H7 (cell line): ENCODE measurements around the gene CAMK2G. TPM values are rescaled to one million over a fixed set of nuclear protein-coding genes. Genes with fewer than 3 reads are reported as not detected.
A peak's percentile ranks its signal among the peaks of the same experiment; 100 is the strongest.

Source experiments
- DNase-seq: peaks from one replicate; pipeline ENCODE4 v3.0.0; 2012
- H3K27me3 ChIP-seq: 2 replicates; pipeline ENCODE4 v1.6.0; 2011; ENCODE audit warnings: mild to moderate bottlenecking, low read length; ENCODE audit not compliant: control insufficient read depth, insufficient read depth
- H3K36me3 ChIP-seq: replicated peaks from 2 replicates; pipeline ENCODE4 v1.5.1; 2011; ENCODE audit warnings: low read length; ENCODE audit not compliant: control insufficient read depth, insufficient read depth
- H3K4me3 ChIP-seq: 2 replicates; pipeline ENCODE4 v1.5.1; 2011; ENCODE audit warnings: low read depth, mild to moderate bottlenecking, control low read depth, low read length, moderate library complexity; ENCODE audit not compliant: insufficient read depth
- total RNA-seq: library from RNA; depleted of rRNA; stranded (reverse); fragments of >200 nt; shearing (Covaris generic); gene quantifications from 2 replicates; pipeline ENCODE4 v1.2.3, GENCODE V29; 2014

The CAMK2G gene
- total RNA-seq, 1 experiment from 2014 or later: 26.6 TPM

DNA sequence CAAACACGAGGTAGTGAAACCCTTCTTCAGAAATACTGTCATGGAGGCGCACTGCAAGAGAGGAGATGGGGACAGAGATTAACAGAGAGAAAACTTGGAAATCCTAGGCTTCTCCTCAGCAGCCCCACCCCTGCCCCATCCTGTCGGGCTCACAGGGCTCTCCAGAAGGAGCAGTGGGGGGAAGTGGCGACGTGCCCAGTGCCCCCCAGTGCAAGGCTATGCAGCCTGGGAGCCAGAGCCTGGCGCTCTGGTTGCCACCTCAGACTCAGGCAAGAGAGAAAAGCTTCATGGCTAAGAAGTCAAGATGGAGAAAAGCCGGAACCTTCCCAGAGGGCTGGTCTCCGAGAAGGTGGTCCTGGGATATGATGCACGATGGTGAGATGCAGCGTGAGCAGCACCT lies 21.2 kb downstream of the CAMK2G start:
- no peak for DNase-seq
- Histone ChIP-seq H3K27me3 (no peaks in the 10 kb centered on the region), H3K4me3 (no peak overlapping the region), H3K36me3 (peaks cover 14% of the 10 kb centered on the region)

DNA sequence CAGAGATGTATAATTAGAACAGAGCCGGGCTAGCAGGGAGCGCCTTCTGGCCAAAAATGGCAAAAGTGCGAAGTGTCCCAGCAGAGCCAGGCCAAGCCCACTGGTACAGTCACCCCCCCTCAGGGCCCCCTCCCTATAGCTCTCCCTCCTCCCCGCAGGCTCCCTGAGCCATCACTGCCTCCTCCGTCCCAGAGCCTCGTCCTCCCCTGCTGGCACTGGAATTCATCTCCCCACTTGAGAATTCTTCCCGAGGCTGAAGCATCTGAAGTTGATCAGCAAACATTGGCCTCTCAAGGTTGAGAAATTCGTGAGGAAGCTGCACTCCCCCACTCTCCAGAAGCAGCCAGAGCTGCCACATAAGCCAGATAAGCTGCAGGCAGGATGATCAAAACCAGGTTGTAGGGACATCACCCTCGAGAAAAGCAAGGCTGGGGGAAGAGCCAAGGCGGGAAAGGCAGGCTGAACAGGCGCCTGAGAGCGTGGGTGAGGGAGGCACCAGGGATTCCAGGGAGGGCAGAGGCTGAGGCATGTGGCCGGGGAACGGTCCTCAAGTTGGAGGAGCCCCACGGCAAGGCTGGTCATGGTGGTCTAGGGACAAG lies 23.4 kb downstream of the CAMK2G start:
- no peaks in the 10 kb centered on the region for H3K27me3 ChIP-seq
- H3K4me3 ChIP-seq: no peak overlapping the region
- peaks cover 27% of the 10 kb centered on the region for H3K36me3 ChIP-seq
- DNase-seq: peak; percentile 77

GRCh38 chr10:73850211-73850610 lies 24.1 kb downstream of the CAMK2G start:
- Histone ChIP-seq H3K4me3 (no peak overlapping the region), H3K27me3 (no peaks in the 10 kb centered on the region), H3K36me3 (peaks cover 27% of the 10 kb centered on the region)
- no peak for DNase-seq

- DNase-seq: peak; percentile 94
- Histone ChIP-seq H3K27me3 (no peaks in the 10 kb centered on the region), H3K4me3 (no peak overlapping the region), H3K36me3 (peaks cover 26% of the 10 kb centered on the region)
These were observed 25.4 kb downstream of the CAMK2G start for GRCh38 chr10:73848821-73849489.

- no peak for DNase-seq
- Histone ChIP-seq H3K4me3 (no peak overlapping the region), H3K27me3 (no peaks in the 10 kb centered on the region), H3K36me3 (peaks cover 23% of the 10 kb centered on the region)
These were observed 27.3 kb downstream of the CAMK2G start for GRCh38 chr10:73847031-73847430.

DNA sequence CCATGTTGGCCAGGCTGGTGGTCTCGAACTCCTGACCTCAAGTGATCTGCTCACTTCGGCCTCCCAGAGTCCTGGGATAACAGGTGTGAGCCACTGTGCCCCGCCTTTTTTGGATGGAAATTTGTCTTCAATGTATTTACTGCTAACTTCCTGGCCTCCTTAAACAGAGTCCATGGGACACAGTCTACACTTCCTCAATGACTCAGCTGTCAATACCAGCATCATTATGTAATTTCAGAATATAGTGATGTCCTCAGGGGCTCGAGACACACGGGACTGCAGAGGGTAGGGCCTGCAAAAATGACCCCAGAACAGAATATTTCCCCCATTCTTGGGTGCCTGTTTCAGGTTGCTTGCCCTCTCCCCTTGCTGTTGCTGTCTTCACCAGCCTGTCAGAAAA lies 31.1 kb downstream of the CAMK2G start:
- Histone ChIP-seq H3K36me3 (peaks cover 25% of the 10 kb centered on the region), H3K27me3 (no peaks in the 10 kb centered on the region), H3K4me3 (no peak overlapping the region)
- no peak for DNase-seq

DNA sequence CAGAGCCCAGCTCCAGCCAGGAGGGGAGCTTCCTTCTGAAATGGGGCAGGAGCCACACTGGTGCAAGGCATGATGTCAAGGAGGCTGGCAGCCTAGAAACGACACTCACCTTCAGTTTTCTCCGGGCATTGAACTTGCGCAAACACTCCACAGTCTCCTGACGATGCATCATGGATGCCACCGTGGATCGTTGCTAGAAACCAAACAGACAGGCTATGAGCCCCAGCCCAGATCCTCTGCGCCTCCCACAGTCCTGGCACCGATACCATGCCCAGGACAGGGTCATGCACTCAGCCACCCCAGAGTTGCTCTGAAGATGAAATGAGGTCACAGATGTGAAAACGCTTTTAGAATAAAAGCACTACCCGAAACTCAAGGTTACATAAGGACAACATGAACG lies 32.0 kb downstream of the CAMK2G start:
- DNase-seq: no peak
- Histone ChIP-seq H3K4me3 (no peak overlapping the region), H3K27me3 (no peaks in the 10 kb centered on the region), H3K36me3 (peaks cover 26% of the 10 kb centered on the region)

DNA sequence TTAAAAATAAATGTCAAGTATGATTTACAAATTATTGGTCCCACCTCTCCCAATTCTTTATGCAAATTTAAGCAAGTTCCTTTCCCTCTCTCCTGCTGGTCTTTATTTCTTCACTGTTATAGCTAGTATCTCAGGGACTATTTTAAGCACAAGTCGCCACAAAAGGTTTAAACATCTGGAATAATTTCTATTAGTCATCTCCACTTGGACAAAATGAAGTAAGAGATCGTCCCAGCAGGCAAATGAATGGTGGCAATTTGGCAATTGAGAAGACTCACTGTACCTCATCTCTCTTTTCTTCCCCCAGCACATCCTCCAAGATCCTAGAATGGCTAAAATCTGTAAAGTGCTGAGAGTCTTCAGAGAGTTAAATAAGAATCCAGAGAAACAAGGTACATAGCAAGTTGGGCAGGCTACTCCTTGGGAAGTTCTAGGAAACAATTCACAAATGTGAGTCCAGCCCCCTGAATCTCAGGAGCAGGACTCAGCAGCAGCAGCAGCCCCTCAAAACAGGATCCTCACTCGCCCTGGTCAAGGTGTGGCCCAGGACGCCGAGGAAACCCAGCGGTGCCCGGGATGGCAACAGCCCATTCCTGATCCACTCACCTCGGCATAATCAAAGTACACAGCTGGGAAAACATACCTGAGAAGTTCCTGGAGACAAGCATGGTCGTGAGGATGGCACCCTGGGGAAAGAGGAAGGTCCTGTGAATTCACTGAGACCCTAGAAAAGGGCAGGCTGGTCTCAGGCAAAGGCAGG lies 32.6 kb downstream of the CAMK2G start:
- H3K27me3 ChIP-seq: no peaks in the 10 kb centered on the region
- DNase-seq: no peak
- peaks cover 25% of the 10 kb centered on the region for H3K36me3 ChIP-seq
- H3K4me3 ChIP-seq: no peak overlapping the region

DNA sequence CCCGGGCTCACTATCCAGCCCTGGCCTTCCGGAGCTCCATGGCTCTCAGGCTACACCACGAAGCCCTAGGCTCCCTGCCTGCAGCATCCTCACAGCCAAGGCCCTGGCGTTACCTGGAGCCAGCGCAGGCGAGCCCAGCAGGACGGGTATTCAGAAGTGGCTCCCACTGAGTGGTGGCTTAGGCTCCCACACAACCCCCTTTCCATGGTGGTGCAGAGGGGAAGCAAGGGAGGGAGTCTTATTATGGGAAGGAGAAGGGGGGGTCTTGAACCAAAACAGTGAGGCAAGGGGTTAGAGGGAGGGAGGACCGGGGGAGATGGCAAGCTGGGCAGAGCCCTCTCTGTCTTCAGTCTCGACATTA lies 33.3 kb downstream of the CAMK2G start:
- DNase-seq: no peak
- H3K36me3 ChIP-seq: peaks cover 27% of the 10 kb centered on the region
- H3K4me3 ChIP-seq: no peak overlapping the region
- H3K27me3 ChIP-seq: no peaks in the 10 kb centered on the region

GRCh38 chr10:73840403-73841060 lies 33.8 kb downstream of the CAMK2G start:
- Histone ChIP-seq H3K4me3 (no peak overlapping the region), H3K27me3 (no peaks in the 10 kb centered on the region), H3K36me3 (peaks cover 27% of the 10 kb centered on the region)
- DNase-seq: no peak

- Histone ChIP-seq H3K36me3 (peaks cover 27% of the 10 kb centered on the region), H3K27me3 (no peaks in the 10 kb centered on the region), H3K4me3 (no peak overlapping the region)
- DNase-seq: no peak
These were observed 34.3 kb downstream of the CAMK2G start for GRCh38 chr10:73840056-73840402.

DNA sequence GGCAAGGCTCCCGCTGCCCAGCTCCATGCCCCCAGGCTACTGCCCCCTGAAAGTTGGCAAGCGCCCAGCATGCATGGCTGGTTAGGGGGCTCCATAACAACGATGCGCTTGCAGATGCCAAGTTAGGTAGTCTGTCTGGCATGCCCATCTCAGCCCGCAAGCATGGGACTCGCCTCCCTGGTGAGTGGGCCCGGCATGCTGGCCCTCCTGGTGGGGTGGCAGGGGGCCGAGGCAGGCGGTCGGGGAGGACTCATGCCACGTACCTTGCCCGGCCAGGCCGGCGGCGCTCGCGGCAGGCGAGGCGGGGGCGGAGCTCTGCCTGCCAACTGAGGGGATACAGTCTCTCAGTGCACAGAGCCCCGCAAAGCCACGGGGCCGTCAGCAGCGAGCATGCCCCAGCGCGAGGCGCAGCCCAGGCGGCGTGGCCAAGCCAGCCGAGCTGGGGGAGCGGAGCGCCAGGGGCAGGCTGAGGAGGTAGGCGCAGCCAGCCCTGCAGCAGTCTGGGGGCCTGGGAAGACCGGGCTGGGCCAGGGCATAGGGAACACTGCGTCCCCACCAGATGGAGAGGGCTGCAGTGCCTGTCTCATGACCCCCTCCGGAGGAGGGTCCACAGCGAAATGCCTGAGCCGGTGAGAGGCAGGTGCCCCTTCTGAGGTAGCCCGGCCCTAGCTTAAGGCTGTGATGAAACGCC lies 34.9 kb downstream of the CAMK2G start:
- peaks cover 29% of the 10 kb centered on the region for H3K36me3 ChIP-seq
- DNase-seq: no peak
- no peaks in the 10 kb centered on the region for H3K27me3 ChIP-seq
- H3K4me3 ChIP-seq: no peak overlapping the region

- DNase-seq: no peak
- Histone ChIP-seq H3K4me3 (no peak overlapping the region), H3K27me3 (no peaks in the 10 kb centered on the region), H3K36me3 (peaks cover 29% of the 10 kb centered on the region)
These were observed 35.5 kb downstream of the CAMK2G start for GRCh38 chr10:73838827-73839226.

- no peak for DNase-seq
- Histone ChIP-seq H3K36me3 (peaks cover 29% of the 10 kb centered on the region), H3K27me3 (no peaks in the 10 kb centered on the region), H3K4me3 (no peak overlapping the region)
These were observed 36.3 kb downstream of the CAMK2G start for GRCh38 chr10:73838008-73838567.
